Measurements from ENCODE around the gene CHST14. TPM values are rescaled to one million over a fixed set of nuclear protein-coding genes. Genes with fewer than 3 reads are reported as not detected.
"Not testable (repeated sequence)": the region's sequence is repeated elsewhere in the genome, so short reads cannot be mapped to it uniquely, and the experiment has no call there.

CHST14 gene
- total and polyA plus RNA-seq, 9 donors = 16.0 to 48.4 (median 42.7) TPM

DNA sequence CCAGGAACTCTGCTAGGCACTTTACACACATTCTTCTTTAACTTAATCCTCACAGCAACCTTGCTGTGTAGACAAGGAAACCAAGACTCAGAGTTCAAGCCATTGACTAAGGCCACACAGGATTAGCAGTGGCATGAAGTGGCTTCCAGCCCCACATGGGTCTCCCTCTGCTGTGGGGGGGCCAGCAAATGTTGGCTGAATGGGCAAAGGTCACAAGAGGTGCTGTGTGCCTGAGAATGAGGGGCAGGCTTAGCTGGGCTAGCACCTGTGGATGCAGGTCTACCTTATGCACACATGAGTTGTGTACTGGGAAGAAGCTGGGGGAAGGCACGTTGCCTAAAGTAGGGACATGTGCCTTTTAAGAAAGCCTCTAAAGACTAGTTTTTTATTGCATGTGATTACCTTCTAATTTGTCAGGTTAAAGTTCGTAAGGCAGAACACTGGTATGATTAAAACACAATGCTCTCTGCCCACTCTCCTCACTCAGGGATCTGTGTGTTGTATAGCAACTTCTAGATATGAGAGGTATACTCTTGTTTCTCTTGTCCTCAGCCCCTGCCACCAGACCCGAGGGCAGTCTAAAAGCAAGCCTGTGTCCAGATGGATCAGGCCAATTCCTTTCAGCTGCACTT is 19.1 kb upstream of the CHST14 start:
- no peaks in the 10 kb centered on the region for H3K9me3 ChIP-seq (replicated peaks; ENCODE audit: control insufficient read depth, low read depth, low read length)
- H3K27ac ChIP-seq (ENCODE audit: low read length) = no peak overlapping the region
- H3K4me1 ChIP-seq (ENCODE audit: control insufficient read depth, insufficient read depth, low read length) = peaks cover 18% of the 10 kb centered on the region
- H3K36me3 ChIP-seq (ENCODE audit: control insufficient read depth, insufficient read depth, low read length) = no peaks in the 10 kb centered on the region
- DNase-seq = no peak
- WGBS (ENCODE audit: insufficient coverage) = 75% methylated on average over 1 of the region's 3 CpGs
- no peak overlapping the region for H3K4me3 ChIP-seq (ENCODE audit: low read length)
- H3K27me3 ChIP-seq (ENCODE audit: control insufficient read depth, insufficient read depth, low read length) = no peaks in the 10 kb centered on the region

DNA sequence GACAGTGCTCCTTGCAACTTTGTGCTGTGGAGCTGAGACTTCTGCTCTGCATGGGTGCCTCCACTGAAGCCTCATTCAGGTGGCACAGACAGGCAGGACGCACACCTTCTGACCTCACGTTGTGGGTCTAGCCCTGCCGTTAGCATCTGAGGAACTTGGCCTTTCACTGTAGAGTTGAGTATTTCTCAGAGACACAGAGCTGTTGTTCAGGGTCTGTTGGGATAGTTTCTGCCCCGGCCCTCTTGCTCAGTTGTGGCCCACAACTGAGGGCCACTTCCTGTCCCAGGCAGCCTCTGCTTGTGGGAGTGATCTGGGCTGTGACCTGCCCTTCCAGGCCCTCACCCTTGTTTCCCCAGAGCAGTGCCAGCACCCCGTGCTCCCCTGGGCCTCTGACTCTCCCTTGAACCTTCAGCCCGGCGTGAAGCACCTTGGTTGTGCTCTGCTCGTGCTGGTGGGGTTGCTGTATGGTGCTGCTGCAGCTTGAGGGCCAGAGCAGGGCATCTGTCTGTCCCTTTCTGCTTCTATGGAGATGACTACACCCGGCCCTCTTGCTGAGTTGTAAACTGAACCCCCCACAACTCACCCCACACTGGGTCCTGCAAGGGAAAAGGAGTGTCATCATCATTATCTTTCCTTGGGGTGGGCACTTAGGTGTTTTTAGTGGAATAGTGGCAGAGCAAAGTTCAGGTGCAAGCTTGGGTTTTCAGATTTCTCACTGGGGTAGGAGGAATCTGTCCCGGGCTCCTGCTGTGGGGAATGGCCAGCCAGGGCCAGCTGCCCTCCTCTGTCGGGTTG is 18.3 kb upstream of the CHST14 start:
- H3K27me3 ChIP-seq (ENCODE audit: control insufficient read depth, insufficient read depth, low read length) = no peaks in the 10 kb centered on the region
- no peaks in the 10 kb centered on the region for H3K36me3 ChIP-seq (ENCODE audit: control insufficient read depth, insufficient read depth, low read length)
- no peaks in the 10 kb centered on the region for H3K9me3 ChIP-seq (replicated peaks; ENCODE audit: control insufficient read depth, low read depth, low read length)
- H3K27ac ChIP-seq (ENCODE audit: low read length) = no peak overlapping the region
- H3K4me3 ChIP-seq (ENCODE audit: low read length) = no peak overlapping the region
- DNase-seq = no peak
- WGBS (ENCODE audit: insufficient coverage) = 60% methylated on average over 5 of the region's 11 CpGs
- peaks cover 20% of the 10 kb centered on the region for H3K4me1 ChIP-seq (ENCODE audit: control insufficient read depth, insufficient read depth, low read length)

DNA sequence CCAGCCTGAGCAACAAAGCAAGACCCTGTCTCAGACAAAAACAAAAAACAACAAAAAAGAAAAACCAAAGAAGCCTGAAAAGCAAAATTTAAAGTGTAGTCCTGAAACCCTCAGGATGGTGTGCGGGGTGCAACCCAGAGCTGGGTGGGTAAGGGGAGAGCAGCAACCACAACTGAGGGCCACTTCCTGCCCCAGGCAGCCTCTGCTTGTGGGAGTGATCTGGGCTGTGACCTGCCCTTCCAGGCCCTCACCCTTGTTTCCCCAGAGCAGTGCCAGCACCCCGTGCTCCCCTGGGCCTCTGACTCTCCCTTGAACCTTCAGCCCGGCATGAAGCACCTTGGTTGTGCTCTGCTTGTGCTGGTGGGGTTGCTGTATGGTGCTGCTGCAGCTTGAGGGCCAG is 16.8 kb upstream of the CHST14 start:
- H3K4me1 ChIP-seq (ENCODE audit: control insufficient read depth, insufficient read depth, low read length) = peaks cover 20% of the 10 kb centered on the region
- H3K4me3 ChIP-seq (ENCODE audit: low read length); H3K27me3 ChIP-seq (ENCODE audit: control insufficient read depth, insufficient read depth, low read length); H3K9me3 ChIP-seq (replicated peaks; ENCODE audit: control insufficient read depth, low read depth, low read length); DNase-seq; H3K36me3 ChIP-seq (ENCODE audit: control insufficient read depth, insufficient read depth, low read length); H3K27ac ChIP-seq (ENCODE audit: low read length): not testable (repeated sequence)
- WGBS (ENCODE audit: insufficient coverage) = 100% methylated on average over 2 of the region's 3 CpGs

DNA sequence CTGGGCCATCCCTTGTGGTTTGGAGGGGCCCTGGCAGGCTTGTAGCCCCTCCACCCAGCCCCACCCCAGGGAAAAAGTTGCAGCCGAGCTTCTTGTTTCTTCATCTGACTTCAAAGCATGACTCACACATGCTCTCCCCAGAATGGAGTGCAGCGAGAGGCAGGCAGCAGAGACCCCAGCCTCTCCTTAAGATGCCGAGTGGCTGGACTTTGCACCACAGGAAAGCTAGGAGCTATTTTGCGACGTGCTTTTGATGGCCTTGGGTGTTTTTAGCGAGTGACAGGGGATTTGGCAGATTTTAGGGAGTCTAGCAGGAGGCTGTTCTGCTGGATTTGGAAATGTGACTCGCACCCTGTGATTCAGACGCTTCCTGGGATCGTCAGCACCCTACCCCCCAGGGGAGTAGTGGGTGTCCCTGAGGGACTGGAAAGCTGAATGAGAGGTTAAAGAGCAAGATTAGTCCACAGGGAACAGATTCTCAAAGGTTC is 15.8 kb upstream of the CHST14 start:
- no peak overlapping the region for H3K27ac ChIP-seq (ENCODE audit: low read length)
- WGBS (ENCODE audit: insufficient coverage) = 38% methylated on average over 7 of the region's 9 CpGs

GRCh38 chr15:40456299-40456712 is 14.5 kb upstream of the CHST14 start:
- Histone ChIP-seq H3K36me3 (ENCODE audit: control insufficient read depth, insufficient read depth, low read length) (peaks cover 21% of the 10 kb centered on the region), H3K27me3 (ENCODE audit: control insufficient read depth, insufficient read depth, low read length) (no peaks in the 10 kb centered on the region), H3K27ac (ENCODE audit: low read length) (no peak overlapping the region), H3K4me3 (ENCODE audit: low read length) (no peak overlapping the region), H3K4me1 (ENCODE audit: control insufficient read depth, insufficient read depth, low read length) (peaks cover 20% of the 10 kb centered on the region), H3K9me3 (replicated peaks; ENCODE audit: control insufficient read depth, low read depth, low read length) (no peaks in the 10 kb centered on the region)
- 73% methylated on average over 7 of the region's 7 CpGs for WGBS (ENCODE audit: insufficient coverage)
- DNase-seq = no peak

More for the DNA sequence above, 15.8 kb upstream of the CHST14 start:
- H3K36me3 ChIP-seq (ENCODE audit: control insufficient read depth, insufficient read depth, low read length) = peaks cover 17% of the 10 kb centered on the region
- H3K27me3 ChIP-seq (ENCODE audit: control insufficient read depth, insufficient read depth, low read length) = no peaks in the 10 kb centered on the region
- H3K4me1 ChIP-seq (ENCODE audit: control insufficient read depth, insufficient read depth, low read length) = peaks cover 20% of the 10 kb centered on the region
- no peaks in the 10 kb centered on the region for H3K9me3 ChIP-seq (replicated peaks; ENCODE audit: control insufficient read depth, low read depth, low read length)
- DNase-seq = no peak
- no peak overlapping the region for H3K4me3 ChIP-seq (ENCODE audit: low read length)

DNA sequence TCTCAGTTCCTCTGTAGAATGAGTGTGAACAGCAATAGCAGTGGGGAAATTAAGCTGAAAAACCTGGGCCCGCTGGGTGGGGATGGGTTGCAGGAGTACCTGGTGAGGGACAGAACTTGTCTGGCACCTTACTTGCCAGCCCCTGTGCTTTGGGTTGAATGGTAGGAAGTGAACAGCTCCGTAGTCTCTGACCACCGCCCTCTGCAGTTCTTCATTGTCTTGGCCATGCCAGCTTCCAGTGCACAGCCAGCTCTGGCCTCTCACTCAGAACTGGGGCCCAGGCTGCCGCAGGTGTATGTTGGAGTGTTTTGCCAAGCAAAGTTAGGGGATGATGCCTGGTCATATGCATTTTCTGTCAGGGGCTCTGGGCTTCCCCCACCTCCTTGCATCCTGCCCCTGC is 14.0 kb upstream of the CHST14 start:
- H3K36me3 ChIP-seq (ENCODE audit: control insufficient read depth, insufficient read depth, low read length) = peaks cover 23% of the 10 kb centered on the region
- no peaks in the 10 kb centered on the region for H3K27me3 ChIP-seq (ENCODE audit: control insufficient read depth, insufficient read depth, low read length)
- no peak overlapping the region for H3K27ac ChIP-seq (ENCODE audit: low read length)
- H3K4me3 ChIP-seq (ENCODE audit: low read length) = no peak overlapping the region
- no peak for DNase-seq
- no peaks in the 10 kb centered on the region for H3K9me3 ChIP-seq (replicated peaks; ENCODE audit: control insufficient read depth, low read depth, low read length)
- peaks cover 20% of the 10 kb centered on the region for H3K4me1 ChIP-seq (ENCODE audit: control insufficient read depth, insufficient read depth, low read length)
- WGBS (ENCODE audit: insufficient coverage) = 56% methylated on average over 2 of the region's 4 CpGs

DNA sequence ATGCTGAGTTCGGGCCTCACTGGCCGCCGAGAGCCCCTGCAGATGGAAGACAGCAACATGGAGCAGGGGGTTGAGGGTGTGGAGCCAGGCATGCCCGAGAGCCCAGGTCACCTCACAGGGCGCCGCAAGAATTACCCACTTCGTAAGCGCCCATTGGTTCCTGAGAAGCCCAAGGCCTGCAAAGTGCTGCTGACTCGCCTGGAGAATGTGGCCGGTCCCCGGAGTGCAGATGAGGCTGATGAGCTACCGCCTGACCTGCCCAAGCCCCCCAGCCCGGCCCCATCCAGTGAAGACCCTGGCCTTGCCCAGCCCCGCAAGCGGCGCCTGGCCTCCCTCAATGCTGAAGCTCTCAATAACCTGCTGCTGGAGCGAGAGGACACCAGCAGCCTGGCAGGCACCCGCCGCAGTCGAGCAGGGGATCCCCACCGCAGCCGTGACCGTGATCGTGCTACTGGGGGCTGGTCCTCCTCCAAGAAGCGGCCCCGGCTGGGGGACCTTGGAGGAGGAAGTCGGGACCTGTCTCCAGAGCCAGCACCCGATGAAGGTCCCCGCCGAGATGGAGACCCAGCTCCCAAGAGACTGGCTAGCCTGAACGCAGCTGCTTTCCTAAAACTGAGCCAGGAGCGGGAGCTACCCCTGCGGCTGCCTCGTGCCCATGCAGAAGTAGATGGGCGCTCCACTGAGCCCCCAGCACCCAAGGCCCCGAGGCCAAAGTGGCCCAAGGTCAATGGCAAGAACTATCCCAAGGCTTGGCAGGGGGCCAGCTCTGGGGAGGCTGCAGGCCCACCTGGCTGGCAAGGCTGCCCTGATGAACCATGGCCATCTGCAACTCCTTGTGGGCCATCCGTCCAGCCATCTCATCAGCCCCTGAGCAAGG is 12.1 kb upstream of the CHST14 start:
- H3K27me3 ChIP-seq (ENCODE audit: control insufficient read depth, insufficient read depth, low read length) = no peaks in the 10 kb centered on the region
- H3K9me3 ChIP-seq (replicated peaks; ENCODE audit: control insufficient read depth, low read depth, low read length) = no peaks in the 10 kb centered on the region
- H3K27ac ChIP-seq (ENCODE audit: low read length) = no peak overlapping the region
- peaks cover 20% of the 10 kb centered on the region for H3K4me1 ChIP-seq (ENCODE audit: control insufficient read depth, insufficient read depth, low read length)
- H3K4me3 ChIP-seq (ENCODE audit: low read length) = no peak overlapping the region
- peaks cover 35% of the 10 kb centered on the region for H3K36me3 ChIP-seq (ENCODE audit: control insufficient read depth, insufficient read depth, low read length)
- 92% methylated on average over 34 of the region's 37 CpGs for WGBS (ENCODE audit: insufficient coverage)
- no peak for DNase-seq

DNA sequence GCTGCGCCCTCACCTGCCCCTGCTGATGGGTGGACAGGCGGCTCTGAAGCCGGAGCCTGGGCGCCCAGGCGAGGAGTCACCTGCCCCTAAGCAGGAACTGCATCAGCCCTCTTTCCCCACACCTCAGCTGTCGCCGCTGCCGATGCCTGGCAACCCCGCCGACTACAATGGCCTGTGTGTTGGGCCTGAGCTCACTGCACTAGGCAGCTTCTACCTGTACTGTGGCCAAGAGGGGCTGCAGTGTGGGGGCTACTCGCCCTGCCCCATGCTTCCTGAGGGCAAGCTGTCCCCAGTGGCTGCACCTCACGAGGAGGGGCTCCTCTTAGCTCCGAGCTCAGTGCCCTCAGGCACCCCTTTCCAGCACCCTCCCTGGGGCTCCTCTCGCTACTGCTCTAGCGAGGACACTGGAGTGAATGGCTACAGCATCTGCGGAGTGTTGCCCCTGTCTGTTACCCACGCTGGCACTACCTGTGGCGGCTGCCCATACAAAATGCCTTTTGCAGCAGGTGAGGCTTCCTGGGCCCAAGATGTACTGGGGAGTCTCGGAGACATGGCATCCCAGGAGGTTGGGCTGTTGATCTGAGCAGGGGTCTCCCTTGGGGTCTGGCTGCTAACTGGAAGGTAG is 11.3 kb upstream of the CHST14 start:
- DNase-seq = no peak
- 89% methylated on average over 15 of the region's 19 CpGs for WGBS (ENCODE audit: insufficient coverage)
- Histone ChIP-seq H3K36me3 (ENCODE audit: control insufficient read depth, insufficient read depth, low read length) (peaks cover 43% of the 10 kb centered on the region), H3K4me3 (ENCODE audit: low read length) (no peak overlapping the region), H3K4me1 (ENCODE audit: control insufficient read depth, insufficient read depth, low read length) (peaks cover 22% of the 10 kb centered on the region), H3K9me3 (replicated peaks; ENCODE audit: control insufficient read depth, low read depth, low read length) (no peaks in the 10 kb centered on the region), H3K27me3 (ENCODE audit: control insufficient read depth, insufficient read depth, low read length) (no peaks in the 10 kb centered on the region), H3K27ac (ENCODE audit: low read length) (no peak overlapping the region)

GRCh38 chr15:40460404-40460803 is 10.4 kb upstream of the CHST14 start:
- H3K9me3 ChIP-seq (replicated peaks; ENCODE audit: control insufficient read depth, low read depth, low read length) = no peaks in the 10 kb centered on the region
- DNase-seq = no peak
- WGBS (ENCODE audit: insufficient coverage) = 60% methylated on average over 1 of the region's 2 CpGs
- peaks cover 52% of the 10 kb centered on the region for H3K36me3 ChIP-seq (ENCODE audit: control insufficient read depth, insufficient read depth, low read length)
- H3K4me1 ChIP-seq (ENCODE audit: control insufficient read depth, insufficient read depth, low read length) = peaks cover 19% of the 10 kb centered on the region
- H3K4me3 ChIP-seq (ENCODE audit: low read length) = no peak overlapping the region
- no peak overlapping the region for H3K27ac ChIP-seq (ENCODE audit: low read length)
- no peaks in the 10 kb centered on the region for H3K27me3 ChIP-seq (ENCODE audit: control insufficient read depth, insufficient read depth, low read length)

All from muscle of leg (tissue), 11 donors.